Embryonic facial prominence (tissue), 1 donor: ENCODE data around the gene ABCD2.
"Not testable (repeated sequence)": the region's sequence is repeated elsewhere in the genome, so short reads cannot be mapped to it uniquely, and the experiment has no call there.

Experiments used
- DNase-seq: peaks from one replicate; pipeline ENCODE4 v3.0.0-alpha.2; 2016; ENCODE audit errors: extremely low spot score

Gene ABCD2

DNA sequence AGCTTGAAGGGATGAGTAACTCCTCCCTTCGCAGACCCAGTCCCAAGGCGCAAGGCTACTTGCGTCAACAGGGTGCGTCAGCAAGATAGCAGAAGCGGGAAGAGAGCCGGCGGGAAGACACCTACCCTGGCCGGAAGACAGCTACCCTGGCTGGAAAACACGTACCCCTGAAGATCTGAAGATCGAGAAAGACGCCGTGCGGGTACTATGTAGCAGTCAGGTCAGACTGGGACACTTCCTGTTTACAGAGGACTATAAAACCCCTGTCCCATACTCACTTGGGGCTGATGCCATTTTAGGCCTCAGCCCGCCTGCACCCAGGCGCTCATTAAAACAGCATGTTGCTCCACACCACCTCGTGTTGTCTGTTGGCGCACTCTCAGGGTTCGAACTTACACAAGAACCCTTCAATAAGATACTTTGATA is 80.9 kb downstream of the ABCD2 start:
- DNase-seq: no peak

DNA sequence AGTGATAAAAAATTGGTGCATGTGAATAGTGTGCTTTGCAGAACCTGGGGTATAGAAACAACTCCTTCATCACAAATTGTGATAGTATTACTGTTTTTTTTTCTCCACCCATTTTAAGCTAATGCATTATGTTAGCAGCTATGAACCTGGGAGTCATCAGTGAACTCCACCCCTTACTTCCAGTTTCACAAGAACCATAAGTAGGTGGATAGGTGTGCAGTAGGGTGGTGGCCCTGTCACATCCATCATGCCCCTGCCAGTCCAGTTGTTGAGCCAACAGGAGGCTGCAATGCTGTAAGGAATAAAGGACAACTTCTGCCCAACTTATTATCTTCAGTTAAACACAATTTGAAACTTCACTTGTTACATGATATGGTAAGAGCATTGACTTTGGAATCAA is 85.7 kb downstream of the ABCD2 start:
- no peak for DNase-seq

DNA sequence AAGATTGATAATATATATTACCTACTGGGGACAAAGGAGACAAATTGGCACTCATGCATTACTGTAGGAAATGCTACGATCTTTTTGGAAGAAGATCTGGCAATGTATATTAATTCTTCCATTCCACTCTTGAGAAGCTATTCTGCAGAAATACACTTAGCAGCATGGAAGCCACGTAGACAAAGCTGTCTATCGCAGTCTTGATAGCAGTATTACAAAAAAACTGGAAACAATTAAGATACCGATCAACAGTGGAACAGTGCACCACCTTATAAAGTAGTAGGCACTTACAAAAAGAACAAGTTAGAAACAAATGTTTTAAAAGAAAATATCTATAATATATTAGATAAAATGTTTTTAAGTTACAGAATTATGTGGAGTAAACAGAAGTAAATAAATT is 87.2 kb downstream of the ABCD2 start:
- DNase-seq: no peak

DNA sequence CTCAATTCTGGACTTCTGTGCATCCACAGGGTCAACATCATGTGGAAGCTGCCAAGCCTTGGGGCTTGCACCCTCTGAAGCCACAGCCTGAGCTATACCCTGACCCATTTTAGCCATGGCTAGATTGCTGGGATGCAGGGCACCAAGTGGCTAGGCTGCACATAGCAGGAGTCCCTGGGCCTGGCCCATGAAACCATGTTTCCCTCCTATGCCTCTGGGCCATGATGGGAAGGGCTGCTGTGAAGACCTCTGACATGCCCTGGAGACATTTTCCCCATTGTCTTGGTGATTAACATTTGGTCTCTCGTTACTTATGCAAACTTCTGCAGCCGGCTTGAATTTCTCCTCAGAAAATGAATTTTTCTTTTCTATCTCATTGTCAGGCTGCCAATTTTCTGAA is 92.6 kb downstream of the ABCD2 start:
- DNase-seq: no peak

DNA sequence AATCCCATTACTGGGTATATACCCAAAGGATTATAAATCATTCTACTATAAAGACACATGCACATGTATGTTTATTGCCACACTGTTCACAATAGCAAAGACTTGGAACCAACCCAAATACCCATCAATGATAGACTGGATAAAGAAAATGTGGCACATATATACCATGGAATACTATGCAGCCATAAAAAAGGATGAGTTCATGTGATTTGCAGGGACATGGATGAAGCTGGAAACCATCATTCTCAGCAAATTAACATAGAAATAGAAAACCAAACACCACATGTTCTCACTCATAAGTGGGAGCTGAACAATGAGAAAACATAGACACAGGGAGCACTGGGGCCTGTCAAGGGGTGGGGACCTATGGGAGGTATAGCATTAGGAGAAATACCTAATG is 97.4 kb downstream of the ABCD2 start:
- not testable (repeated sequence) for DNase-seq

DNA sequence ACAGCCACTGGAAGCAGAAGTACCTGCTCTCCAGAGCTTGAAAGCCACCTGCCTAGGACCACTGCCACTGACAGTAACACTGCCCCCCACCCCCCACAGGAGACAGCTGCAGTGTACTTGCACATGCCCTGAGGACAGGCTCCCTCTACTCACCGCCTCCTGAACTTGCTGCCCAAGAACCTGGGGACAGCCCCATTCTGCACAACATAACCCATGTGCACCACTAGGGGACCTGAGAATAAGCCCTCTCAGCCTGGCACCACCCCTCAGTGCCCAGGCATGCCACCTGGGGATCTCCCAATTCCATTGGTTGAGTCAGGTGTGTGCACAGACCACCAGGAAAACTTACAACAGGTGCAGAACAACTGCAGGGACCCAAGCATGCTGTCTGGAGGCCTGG is 109.6 kb downstream of the ABCD2 start:
- no peak for DNase-seq

DNA sequence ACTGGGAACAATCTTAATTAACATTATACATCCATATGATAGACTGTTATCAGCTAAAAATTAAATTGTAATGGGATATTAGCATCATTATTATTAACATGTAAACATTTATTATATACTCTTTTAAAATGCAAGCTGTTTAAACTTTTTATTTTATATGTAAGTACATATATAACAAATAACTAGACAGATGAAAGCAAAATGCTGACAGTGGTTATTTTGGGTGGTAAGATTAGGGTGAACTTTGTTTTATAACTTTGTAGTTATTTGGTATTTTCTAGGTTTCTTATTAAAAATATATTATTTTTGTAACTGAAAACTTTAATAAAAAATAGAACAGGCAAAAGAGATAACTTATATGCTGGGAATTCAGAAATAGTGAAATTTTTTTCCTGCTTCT is 114.0 kb downstream of the ABCD2 start:
- DNase-seq: no peak

DNA sequence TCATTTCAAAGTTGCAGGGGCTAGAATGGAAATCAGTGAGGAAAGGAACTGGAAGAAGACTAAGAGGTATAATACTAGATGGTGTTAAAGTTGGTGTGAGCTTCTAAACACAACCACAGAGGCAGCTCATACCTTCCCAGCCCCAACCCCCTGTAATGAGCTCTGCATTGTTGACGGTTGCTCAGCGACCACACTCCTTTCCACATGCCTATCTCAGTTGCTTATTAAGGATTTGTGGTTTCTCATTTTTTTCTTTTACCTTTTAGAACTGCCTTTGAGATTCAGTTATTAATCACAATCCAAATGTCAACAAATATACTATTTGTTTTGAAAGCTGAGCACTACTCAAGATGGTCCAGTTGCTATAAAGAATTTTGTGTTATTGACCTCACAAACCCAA is 114.6 kb downstream of the ABCD2 start:
- DNase-seq: no peak

DNA sequence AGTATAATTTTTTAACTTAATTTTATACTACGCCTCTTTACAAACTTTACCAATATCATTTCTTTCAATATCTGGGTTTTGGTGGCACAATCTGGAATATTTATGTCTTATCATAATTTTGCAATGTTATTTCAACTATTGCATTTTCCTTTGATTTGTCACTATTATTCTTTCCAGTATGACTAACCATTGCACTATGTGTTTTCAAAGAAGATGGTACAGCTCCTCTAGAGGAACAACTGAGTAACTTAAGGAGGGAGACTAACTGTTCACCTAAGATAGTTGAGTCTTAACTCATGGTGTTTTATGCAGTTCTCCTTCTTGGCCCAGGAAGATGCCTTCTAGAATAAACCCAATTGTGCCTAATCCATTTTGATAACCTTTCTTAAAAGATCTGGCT is 116.2 kb downstream of the ABCD2 start:
- DNase-seq: no peak

DNA sequence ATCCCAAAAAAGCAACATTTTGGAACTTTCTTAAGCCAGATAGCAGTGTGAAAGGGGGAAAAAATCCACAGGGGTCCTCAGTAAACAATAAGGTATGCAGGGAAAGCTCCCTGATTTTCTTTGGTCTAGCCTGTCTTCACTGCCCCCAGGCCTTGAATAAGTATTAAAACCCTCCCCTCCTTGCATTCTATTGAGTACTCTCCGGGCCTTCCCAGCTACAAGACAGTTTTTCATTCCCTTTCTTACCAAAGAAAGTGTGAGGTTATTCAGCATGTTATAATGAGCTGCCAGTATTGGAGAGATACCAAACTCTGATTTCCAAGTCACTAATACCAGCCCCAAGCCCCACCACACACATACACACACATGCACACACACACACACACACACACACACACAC is 116.9 kb downstream of the ABCD2 start:
- no peak for DNase-seq
